GM10248 (cell line): ENCODE data around the gene SEPTIN11.

Experiments
- CTCF ChIA-PET: fragments of 300-600 bp; sonication (Branson Sonifier 250); formaldehyde crosslinking; extraction: SDS; loops from one replicate; lab custom pipeline; 2021; ENCODE audit warnings: antibody characterized with exemption; lab: Yijun Ruan, JAX
- POLR2A ChIA-PET: fragments of 350-650 bp; sonication (Branson Sonifier 250); formaldehyde crosslinking; extraction: SDS; loops from one replicate; lab custom pipeline; 2020; ENCODE audit warnings: antibody characterized with exemption; lab: Yijun Ruan, JAX
- DNase-seq: peaks from one replicate; pipeline ENCODE4 v3.0.0; 2012; ENCODE audit errors: extremely low spot score
- CTCF ChIP-seq: IDR thresholded peaks from 2 replicates; pipeline ENCODE4 v1.5.1; 2012; ENCODE audit warnings: mild to moderate bottlenecking, low read depth; ENCODE audit errors: extremely low read depth, missing control alignments, control extremely low read depth

SEPTIN11 gene

GRCh38 chr4:76943129-76943620 is 6.4 kb upstream of the SEPTIN11 start:
- no peak for DNase-seq
- ChIA-PET CTCF (no interaction called here), POLR2A (no interaction called here)
- TF ChIP-seq CTCF = no peak

GRCh38 chr4:76943790-76944189 is 5.8 kb upstream of the SEPTIN11 start:
- TF ChIP-seq CTCF = no peak
- POLR2A ChIA-PET = no interaction called here
- CTCF ChIA-PET = no interaction called here
- DNase-seq = no peak

- POLR2A ChIA-PET = no interaction called here
- CTCF ChIA-PET = interaction anchor here (1.5 kb wide), 1 partner anchor 11 kb away, joined by 3 read pairs; no protein-coding TSS in a partner anchor
- no peak for TF ChIP-seq CTCF
- DNase-seq = no peak
Measured at GRCh38 chr4:76947369-76947768, 2.2 kb upstream of the SEPTIN11 start.

- DNase-seq = peak; percentile 89
- TF ChIP-seq CTCF = no peak
- ChIA-PET POLR2A (interaction anchor here (0.6 to 1.5 kb wide), 5 partner anchors 11 to 84 kb away, joined by 3 to 4 read pairs (median 3); no protein-coding TSS in a partner anchor), CTCF (interaction anchor here (1.3 to 1.8 kb wide), 4 partner anchors 10 to 95 kb away, joined by 3 to 4 read pairs (median 4); no protein-coding TSS in a partner anchor)
Measured at GRCh38 chr4:76948443-76949275, 893 bp upstream of the SEPTIN11 start.

- peak; percentile 57 for DNase-seq
- CTCF ChIA-PET = no interaction called here
- POLR2A ChIA-PET = interaction anchor here (1.2 to 1.5 kb wide), 3 partner anchors 31 to 65 kb away, joined by 3 to 4 read pairs (median 4); no protein-coding TSS in a partner anchor
Measured at GRCh38 chr4:76950052-76950955, 752 bp downstream of the SEPTIN11 start.

More at GRCh38 chr4:76950052-76950955, 752 bp downstream of the SEPTIN11 start:
- peak; percentile 26 for TF ChIP-seq CTCF
